ENCODE data around the gene CDH11. TPM values are rescaled to one million over a fixed set of nuclear protein-coding genes. Genes with fewer than 3 reads are reported as not detected.

CDH11 gene
- total and polyA plus RNA-seq, 9 of the 15 experiments (the other 6 are each of a cell fraction or from before 2014, with no cell fraction given) = 0.18 TPM; not detected in 8

GRCh38 chr16:65123396-65124211 is 1.7 kb upstream of the CDH11 start (continued):
- TF ChIP-seq ZNF280A (IDR thresholded peaks at IDR 0.05; ENCODE audit: low read depth, partially characterized antibody) = no peak
- TF ChIP-seq NR2C2 (CRISPR knock-in tag; IDR thresholded peaks at IDR 0.05) = no peak
- TF ChIP-seq NR2C2 (tag; IDR thresholded peaks at IDR 0.05) = no peak
- no peak for TF ChIP-seq KHSRP (IDR thresholded peaks at IDR 0.05)

GRCh38 chr16:65122724-65123395 is 997 bp upstream of the CDH11 start:
- FAIRE-seq = no peak
- Histone ChIP-seq H4K20me1 (replicated peaks; ENCODE audit: control insufficient read depth, insufficient read depth, low read length) (no peaks in the 10 kb centered on the region), H2AFZ (ENCODE audit: low read depth, low read length) (no peak overlapping the region), H3K79me2 (ENCODE audit: control insufficient read depth, insufficient read depth, low read length) (no peaks in the 10 kb centered on the region), H3K36me3 (ENCODE audit: control insufficient read depth, insufficient read depth, low read length) (no peaks in the 10 kb centered on the region), H3K9me3 (replicated peaks; ENCODE audit: control insufficient read depth, insufficient read depth, low read depth, low read length) (no peaks in the 10 kb centered on the region), H3K4me1 (replicated peaks in 1 of 2; ENCODE audit: control insufficient read depth in 2 of 2, insufficient read depth in 2 of 2, low read length in 2 of 2) (no peaks in the 10 kb centered on the region; a peak in 1 of 5 replicates), H3K9ac (ENCODE audit: insufficient read depth in 1 of 2, low read depth in 2 of 2, low read length in 2 of 2) (no peak overlapping the region), H3K27ac (ENCODE audit: extremely low read depth, low read depth, low read length) (no peak overlapping the region), H3K4me2 (ENCODE audit: insufficient read depth, low read length) (no peak overlapping the region), H3K4me3 (no peak overlapping the region), H3K27me3 (ENCODE audit: control insufficient read depth in 2 of 2, insufficient read depth in 2 of 2, low read length in 2 of 2) (no peaks in the 10 kb centered on the region), H3K9me1 (ENCODE audit: control insufficient read depth, insufficient read depth, low read length) (no peaks in the 10 kb centered on the region)
- in situ Hi-C loops (cut with MboI) (no loop called here), intact Hi-C loops (cut with micrococcal nuclease) (no loop called here)
- no TSS peak for BruUV-seq (replicated peaks)
- no peak for ATAC-seq
- ChIA-PET CTCF (ENCODE audit: low intra/inter-chr PET ratio) (no interaction called here), POLR2A (interaction anchor here (0.5 kb wide), 1 partner anchor 946 kb away, joined by 3 read pairs; no protein-coding TSS in a partner anchor)
- DNase-seq (ENCODE audit: extremely low read depth in 1 of 4, low spot score in 3 of 4) = no peak
- 21% methylated on average over 30 of the region's 48 CpGs for WGBS (ENCODE audit: insufficient coverage, low coverage, missing lambda C conversion rate)
- TF ChIP-seq ZNF639 (CRISPR knock-in tag; conservative IDR thresholded peaks at IDR 0.05 in 1 of 2, IDR thresholded peaks at IDR 0.05 in 1 of 2) (no peak), KAT2B (IDR thresholded peaks at IDR 0.05; ENCODE audit: low read depth, low read length) (no peak), HCFC1 (IDR thresholded peaks at IDR 0.05; ENCODE audit: low read depth, low read length) (no peak), ZFX (CRISPR knock-in tag; IDR thresholded peaks at IDR 0.05) (no peak), HMGXB4 (CRISPR knock-in tag; IDR thresholded peaks at IDR 0.05) (no peak), PPARD (CRISPR knock-in tag; IDR thresholded peaks at IDR 0.05) (no peak), HOMEZ (CRISPR knock-in tag; IDR thresholded peaks at IDR 0.05) (no peak)

Data from K562 (cell line).